Right lobe of liver (tissue), 6 donors: Measurements from ENCODE around the gene TNIP1. TPM values are rescaled to one million over a fixed set of nuclear protein-coding genes. Genes with fewer than 3 reads are reported as not detected.

ENCODE experiments used
- ATAC-seq, 4 donors: fragments of 200-7000 bp; cut with Tn5 transposase; one replicate each; pipeline ENCODE4 v1.9.1; 2020; ENCODE audit warnings: mild to moderate bottlenecking in 4 of 4, moderate library complexity in 4 of 4
- DNase-seq, 3 donors: peaks; one replicate each; pipeline ENCODE4 v3.0.0-alpha.2; 2020
- H3K27ac ChIP-seq, 3 donors: fragments of 200-600 bp; one replicate each; pipeline ENCODE4 v1.8.0; 2022
- H3K27me3 ChIP-seq, 2 donors: fragments of 200-600 bp; one replicate each; pipeline ENCODE4 v1.8.0; 2022
- H3K36me3 ChIP-seq, 4 donors: fragments of 200-600 bp; sonication (generic) in 1 of 4; one replicate each; pipeline versions ENCODE4 v1.5.1 to v1.8.0; 2017 to 2022; ENCODE audit warnings: control low read depth in 1 of 4
- H3K4me1 ChIP-seq, 4 donors: fragments of 200-600 bp; sonication (generic) in 1 of 4; one replicate each; pipeline versions ENCODE4 v1.5.1 to v1.8.0; 2017 to 2022; ENCODE audit warnings: control low read depth in 1 of 4
- H3K4me3 ChIP-seq, 3 donors: fragments of 200-600 bp; one replicate each; pipeline ENCODE4 v1.8.0; 2022
- H3K9me3 ChIP-seq, 4 donors: fragments of 200-600 bp; sonication (generic) in 1 of 4; one replicate each; pipeline versions ENCODE4 v1.5.1 to v1.8.0; 2017 to 2022; ENCODE audit warnings: control low read depth in 1 of 4
- CTCF ChIP-seq, 4 donors: fragments of 200-600 bp in 3 of 4; fragments of 450-650 bp in 1 of 4; IDR thresholded peaks; one replicate each; pipeline versions ENCODE4 v1.5.1 to v1.8.0; 2016 to 2022; ENCODE audit warnings: antibody characterized with exemption in 4 of 4, mild to moderate bottlenecking in 2 of 4
- POLR2A ChIP-seq: fragments of 450-650 bp; IDR thresholded peaks from one replicate; pipeline ENCODE4 v1.6.1; 2017; ENCODE audit warnings: antibody characterized with exemption, mild to moderate bottlenecking
- WGBS: methylation state at CpG from one replicate; pipeline ENCODE4 v1.1.6; 2018; ENCODE audit warnings: low coverage, low lambda C conversion rate; ENCODE audit not compliant: insufficient coverage; ENCODE audit errors: missing lambda C conversion rate; 5-methylcytosine and 5-hydroxymethylcytosine counted together
- intact Hi-C, 2 donors: fragments of 100-400 bp; cut with DNase I; formaldehyde crosslinking; loops; one replicate each; pipeline versions ENCODE4 v1.11.2 to v1.14.1; 2022
- total RNA-seq, 6 experiments: library from RNA; depleted of rRNA in 2 of 6; stranded (reverse); fragments of >200 nt in 2 of 6; fragmentation: NEBNext Ultra II Directional in 3 of 6; extraction: Animal tissue kit (Norgen Biotek cat#: 25700) in 3 of 6; gene quantifications; one replicate each; pipeline versions ENCODE4 v1.1.0 to v1.2.4, GENCODE V29; 2016 to 2023
- donor health status: DM: no; HTN: yes; CAD: no.
- donor health status: DM: no; HTN: no; CAD: no.
- donor health status: DM: no; HTN: no; CAD: no.
- donor health status: DM: no; HTN: yes; CAD: no.
- donor health status: DM: no; HTN: yes; CAD: no.

TNIP1 gene
- total RNA-seq, 6 experiments from 2014 or later: 70.1 to 155 (median 79.1) TPM

- Histone ChIP-seq H3K36me3 (no peaks in the 10 kb centered on the region), H3K4me1 (peaks cover 0 to 52% (median 26%) of the 10 kb centered on the region in 4 donors), H3K27me3 (no peaks in the 10 kb centered on the region), H3K4me3 (no peak overlapping the region), H3K27ac (no peak overlapping the region), H3K9me3 (no peaks in the 10 kb centered on the region)
- intact Hi-C loops: no loop called here
- 47% methylated on average over 2 of the region's 2 CpGs for WGBS
- ATAC-seq (peak in 1 of 4 donors; percentile 24), DNase-seq (no peak)
- no peak for TF ChIP-seq CTCF (IDR thresholded peaks at IDR 0.05)
- TF ChIP-seq POLR2A: no peak
Observed at GRCh38 chr5:151092762-151093161, 11.9 kb upstream of the TNIP1 start.

DNA sequence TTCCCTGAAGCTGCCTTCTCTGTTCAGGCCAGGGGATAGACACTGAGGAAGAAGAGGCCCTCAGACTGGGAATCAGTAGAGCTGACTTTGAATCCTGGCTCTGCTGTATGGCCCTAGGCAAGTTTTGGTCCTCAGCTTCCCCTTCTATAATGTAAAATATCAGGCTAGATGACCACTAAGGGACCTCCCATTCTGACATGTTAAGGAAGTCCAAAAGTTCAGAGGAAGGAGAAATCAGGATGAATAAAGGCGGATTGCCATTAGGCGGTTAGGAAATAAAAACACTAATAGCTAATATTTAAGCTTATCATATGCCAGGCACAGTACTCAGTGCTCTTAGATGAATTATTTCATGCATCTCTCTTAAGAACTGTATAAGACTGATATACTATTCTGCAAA is 8.9 kb upstream of the TNIP1 start:
- no peaks in the 10 kb centered on the region for H3K36me3 ChIP-seq
- intact Hi-C loops: no loop called here
- DNase-seq (no peak), ATAC-seq (no peak)
- H3K4me3 ChIP-seq: no peak overlapping the region
- peaks cover 0 to 42% (median 18%) of the 10 kb centered on the region in 4 donors for H3K4me1 ChIP-seq
- 27% methylated on average over 2 of the region's 2 CpGs for WGBS
- H3K27me3 ChIP-seq: no peaks in the 10 kb centered on the region
- no peaks in the 10 kb centered on the region for H3K9me3 ChIP-seq
- TF ChIP-seq CTCF (IDR thresholded peaks at IDR 0.05) (no peak), POLR2A (no peak)
- no peak overlapping the region for H3K27ac ChIP-seq

DNA sequence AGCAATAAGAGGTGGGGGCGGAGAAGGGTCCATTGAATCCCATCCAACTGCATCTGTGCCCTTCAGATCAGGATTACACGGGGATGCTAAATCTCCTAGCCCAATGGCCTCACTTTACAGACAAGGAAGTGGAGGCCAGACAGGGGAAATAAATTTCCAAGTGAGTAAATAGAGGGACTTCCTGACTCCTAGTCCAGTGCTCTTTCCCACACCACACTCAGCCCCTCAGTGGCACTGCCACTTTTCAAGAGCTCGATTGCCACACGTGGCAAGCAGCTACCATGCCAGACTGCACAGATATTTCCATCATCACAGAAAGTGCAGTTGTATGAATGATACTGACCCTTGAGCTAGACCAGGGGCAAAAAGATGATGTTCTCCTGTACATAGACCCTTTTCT is 8.2 kb upstream of the TNIP1 start:
- no peak for ATAC-seq
- WGBS: 64% methylated on average over 3 of the region's 4 CpGs

GRCh38 chr5:151087486-151087885 is 6.7 kb upstream of the TNIP1 start:
- no peaks in the 10 kb centered on the region for H3K9me3 ChIP-seq
- H3K27ac ChIP-seq: no peak overlapping the region
- no peak for ATAC-seq
- no peaks in the 10 kb centered on the region for H3K27me3 ChIP-seq
- no peak for DNase-seq
- H3K36me3 ChIP-seq: no peaks in the 10 kb centered on the region
- no peak overlapping the region for H3K4me3 ChIP-seq
- no peak for TF ChIP-seq POLR2A
- no peak for TF ChIP-seq CTCF (IDR thresholded peaks at IDR 0.05)
- intact Hi-C loops: no loop called here
- peaks cover 0 to 24% (median 7%) of the 10 kb centered on the region in 4 donors for H3K4me1 ChIP-seq
- 100% methylated on average over 4 of the region's 7 CpGs for WGBS

More for the DNA sequence above, 8.2 kb upstream of the TNIP1 start:
- TF ChIP-seq CTCF (IDR thresholded peaks at IDR 0.05) (no peak), POLR2A (no peak)
- Histone ChIP-seq H3K27ac (no peak overlapping the region), H3K36me3 (no peaks in the 10 kb centered on the region), H3K9me3 (no peaks in the 10 kb centered on the region), H3K4me1 (peaks cover 0 to 39% (median 13%) of the 10 kb centered on the region in 4 donors), H3K27me3 (no peaks in the 10 kb centered on the region), H3K4me3 (no peak overlapping the region)
- intact Hi-C loops: no loop called here
- DNase-seq: no peak

DNA sequence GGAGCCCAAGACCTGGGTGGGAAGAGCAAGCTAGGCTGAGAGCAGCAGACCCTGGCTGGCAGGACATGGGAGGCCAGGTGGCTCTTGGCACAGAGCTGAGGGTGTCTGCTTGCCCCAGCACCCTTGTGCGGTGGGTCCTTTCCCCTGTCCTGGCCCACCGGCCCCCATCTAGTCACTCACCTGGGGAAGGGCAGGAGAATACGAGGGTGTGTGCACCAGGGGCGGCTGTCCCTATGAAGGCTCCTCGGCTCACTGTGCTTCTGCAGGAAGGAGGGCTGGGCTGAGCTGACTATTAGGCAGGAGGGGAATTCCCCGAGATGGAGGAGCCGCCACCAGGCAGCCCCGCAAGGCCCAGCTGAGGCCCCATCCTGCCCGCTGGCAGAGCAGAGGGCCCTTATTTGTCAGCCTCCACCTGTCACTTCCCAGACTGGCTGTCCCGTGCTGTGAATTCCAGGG is 6.1 kb upstream of the TNIP1 start:
- WGBS: 71% methylated on average over 1 of the region's 10 CpGs
- TF ChIP-seq CTCF (IDR thresholded peaks at IDR 0.05) (no peak), POLR2A (no peak)
- H3K9me3 ChIP-seq: no peaks in the 10 kb centered on the region
- DNase-seq: no peak
- H3K36me3 ChIP-seq: no peaks in the 10 kb centered on the region
- intact Hi-C loops: no loop called here
- no peak overlapping the region for H3K4me3 ChIP-seq
- peak overlapping the region in 1 of 3 donors; percentile 75 for H3K27ac ChIP-seq
- no peaks in the 10 kb centered on the region for H3K27me3 ChIP-seq
- peaks cover 0 to 29% (median 7%) of the 10 kb centered on the region in 4 donors for H3K4me1 ChIP-seq
- peak in 2 of 4 donors; percentile 10 to 17 for ATAC-seq
